HEK293 (cell line): Measurements from ENCODE around the gene NGLY1.

Experiments used
- CTCF ChIA-PET: fragments of 350-600 bp; formaldehyde crosslinking; extraction: SDS; loops from one replicate; lab custom pipeline; 2021; ENCODE audit warnings: antibody characterized with exemption; lab: Yijun Ruan, JAX
- POLR2A ChIA-PET: fragments of 300-600 bp; formaldehyde crosslinking; extraction: SDS; loops from one replicate; lab custom pipeline; 2020; ENCODE audit warnings: antibody characterized with exemption, inconsistent platforms; lab: Yijun Ruan, JAX
- H3K27ac ChIP-seq: fragments of 200-500 bp; sonication (Bioruptor generic); 2 replicates; pipeline ENCODE4 v1.5.1; 2014; ENCODE audit warnings: low read depth, low read length, control low read depth, inconsistent platforms; ENCODE audit errors: extremely low read depth
- H3K36me3 ChIP-seq, 2 experiments: fragments of 200-500 bp in 1 of 2; sonication (Bioruptor generic) in 1 of 2; 1 replicate in 1 of 2; 2 replicates in 1 of 2; pipeline ENCODE4 v1.5.1; 2014 to 2017; ENCODE audit warnings: inconsistent platforms in 2 of 2, low read length in 2 of 2; ENCODE audit not compliant: control insufficient read depth in 2 of 2, insufficient read depth in 1 of 2
- H3K4me1 ChIP-seq: fragments of 200-500 bp; sonication (Bioruptor generic); 2 replicates; pipeline ENCODE4 v1.5.1; 2014; ENCODE audit warnings: mild to moderate bottlenecking, low read length, inconsistent platforms; ENCODE audit not compliant: control insufficient read depth, insufficient read depth
- H3K4me3 ChIP-seq: 2 replicates; pipeline ENCODE4 v1.5.1; 2011; ENCODE audit warnings: low read depth, mild to moderate bottlenecking, control low read depth, low read length, moderate library complexity
- H3K9me3 ChIP-seq: fragments of 200-500 bp; sonication (Bioruptor generic); 2 replicates; pipeline ENCODE4 v1.5.1; 2014; ENCODE audit warnings: low read depth, low read length, inconsistent platforms; ENCODE audit not compliant: control insufficient read depth, insufficient read depth
- BCL11B ChIP-seq: fragments of 450-650 bp; formaldehyde crosslinking; IDR thresholded peaks from 2 replicates; pipeline ENCODE4 v1.5.1; 2016; ENCODE audit warnings: low read depth, missing biosample characterization, missing genetic modification characterization
- GLIS1 ChIP-seq: fragments of 450-650 bp; formaldehyde crosslinking; IDR thresholded peaks from 2 replicates; pipeline ENCODE4 v1.5.1; 2016; ENCODE audit warnings: missing biosample characterization, missing genetic modification characterization
- OVOL3 ChIP-seq: fragments of 450-650 bp; formaldehyde crosslinking; IDR thresholded peaks from 2 replicates; pipeline ENCODE4 v1.5.1; 2016; ENCODE audit warnings: missing biosample characterization, missing genetic modification characterization
- SCRT2 ChIP-seq: fragments of 450-650 bp; formaldehyde crosslinking; IDR thresholded peaks from 2 replicates; pipeline ENCODE4 v1.5.1; 2016; ENCODE audit warnings: missing biosample characterization, missing genetic modification characterization
- SP7 ChIP-seq: fragments of 450-650 bp; formaldehyde crosslinking; IDR thresholded peaks from 2 replicates; pipeline ENCODE4 v1.5.1; 2016; ENCODE audit warnings: missing biosample characterization, missing genetic modification characterization
- TSHZ1 ChIP-seq: fragments of 450-650 bp; formaldehyde crosslinking; IDR thresholded peaks from 2 replicates; pipeline ENCODE4 v1.5.1; 2016; ENCODE audit warnings: missing biosample characterization, missing genetic modification characterization, borderline replicate concordance
- ZBTB17 ChIP-seq: fragments of 450-650 bp; formaldehyde crosslinking; IDR thresholded peaks from 2 replicates; pipeline ENCODE4 v1.5.1; 2016; ENCODE audit warnings: missing biosample characterization, missing genetic modification characterization
- ZNF121 ChIP-seq: fragments of 450-650 bp; formaldehyde crosslinking; IDR thresholded peaks from 2 replicates; pipeline ENCODE4 v1.5.1; 2016; ENCODE audit warnings: missing biosample characterization, missing genetic modification characterization
- ZNF146 ChIP-seq: fragments of 450-650 bp; formaldehyde crosslinking; IDR thresholded peaks from 2 replicates; pipeline ENCODE4 v1.5.1; 2016; ENCODE audit warnings: missing biosample characterization, missing genetic modification characterization
- ZNF2 ChIP-seq: fragments of 450-650 bp; formaldehyde crosslinking; IDR thresholded peaks from 2 replicates; pipeline ENCODE4 v1.5.1; 2016; ENCODE audit warnings: missing biosample characterization, missing genetic modification characterization
- ZNF624 ChIP-seq: fragments of 450-650 bp; formaldehyde crosslinking; IDR thresholded peaks from 2 replicates; pipeline ENCODE4 v1.5.1; 2017; ENCODE audit warnings: missing biosample characterization, missing genetic modification characterization
- ZNF664 ChIP-seq: fragments of 450-650 bp; formaldehyde crosslinking; IDR thresholded peaks from 2 replicates; pipeline ENCODE4 v1.5.1; 2016; ENCODE audit warnings: missing biosample characterization, missing genetic modification characterization
- ZNF670 ChIP-seq: fragments of 450-650 bp; formaldehyde crosslinking; IDR thresholded peaks from 2 replicates; pipeline ENCODE4 v1.5.1; 2016; ENCODE audit warnings: missing biosample characterization, missing genetic modification characterization, low read depth
- ZSCAN4 ChIP-seq: fragments of 450-650 bp; formaldehyde crosslinking; IDR thresholded peaks from 2 replicates; pipeline ENCODE4 v1.5.1; 2017; ENCODE audit warnings: missing biosample characterization, missing genetic modification characterization

The NGLY1 gene

GRCh38 chr3:25697553-25697952, 85.7 kb downstream of the NGLY1 start:
- POLR2A ChIA-PET: no interaction called here
- Histone ChIP-seq H3K27ac (no peak overlapping the region), H3K9me3 (no peaks in the 10 kb centered on the region), H3K4me1 (no peaks in the 10 kb centered on the region), H3K4me3 (no peak overlapping the region), H3K36me3 (no peaks in the 10 kb centered on the region)
- TF ChIP-seq SCRT2 (tag by site-specific recombination) (0 out of 2 replicates have a peak, but pooled peaks have one; percentile 0), GLIS1 (tag by site-specific recombination) (no peak)
- CTCF ChIA-PET: interaction anchor here (0.8 to 1.2 kb wide), 2 partner anchors 9 to 21 kb away, joined by 3 read pairs; no protein-coding TSS in a partner anchor

GRCh38 chr3:25695731-25696420, 87.4 kb downstream of the NGLY1 start:
- Histone ChIP-seq H3K27ac (no peak overlapping the region), H3K9me3 (no peaks in the 10 kb centered on the region), H3K4me1 (no peaks in the 10 kb centered on the region), H3K36me3 (no peaks in the 10 kb centered on the region), H3K4me3 (no peak overlapping the region)
- ChIA-PET CTCF (no interaction called here), POLR2A (no interaction called here)
- TF ChIP-seq OVOL3 (tag by site-specific recombination) (no peak), ZBTB17 (tag by site-specific recombination) (no peak), TSHZ1 (tag by site-specific recombination) (no peak), SCRT2 (tag by site-specific recombination) (no peak)

GRCh38 chr3:25693238-25693637, 90.0 kb downstream of the NGLY1 start:
- POLR2A ChIA-PET: no interaction called here
- no peaks in the 10 kb centered on the region for H3K9me3 ChIP-seq
- CTCF ChIA-PET: no interaction called here
- TF ChIP-seq BCL11B (tag by site-specific recombination) (no peak), ZSCAN4 (tag by site-specific recombination) (no peak), ZNF664 (tag by site-specific recombination) (no peak), ZNF146 (tag by site-specific recombination) (peak; percentile 60), ZNF2 (no peak), ZNF121 (tag by site-specific recombination) (no peak)
- no peaks in the 10 kb centered on the region for H3K4me1 ChIP-seq
- H3K36me3 ChIP-seq: no peaks in the 10 kb centered on the region
- H3K4me3 ChIP-seq: no peak overlapping the region
- no peak overlapping the region for H3K27ac ChIP-seq

- CTCF ChIA-PET: no interaction called here
- H3K4me3 ChIP-seq: no peak overlapping the region
- no peaks in the 10 kb centered on the region for H3K4me1 ChIP-seq
- H3K27ac ChIP-seq: no peak overlapping the region
- no peak for TF ChIP-seq ZNF670 (tag by site-specific recombination)
- no peak for TF ChIP-seq SP7 (tag by site-specific recombination)
- no peak for TF ChIP-seq OVOL3 (tag by site-specific recombination)
- no peak for TF ChIP-seq SCRT2 (tag by site-specific recombination)
- no peak for TF ChIP-seq ZNF624 (tag by site-specific recombination)
- H3K36me3 ChIP-seq: no peaks in the 10 kb centered on the region
- H3K9me3 ChIP-seq: no peaks in the 10 kb centered on the region
- POLR2A ChIA-PET: no interaction called here
Measured at GRCh38 chr3:25692341-25692740, 90.9 kb downstream of the NGLY1 start.
